Loucy (cell line): ENCODE results near the gene UBAC2.

Experiments
- EZH2phosphoT487 ChIP-seq: fragments of 200-600 bp; IDR thresholded peaks from 2 replicates; pipeline ENCODE4 v1.6.1; 2018; ENCODE audit warnings: antibody characterized with exemption, mild to moderate bottlenecking, moderate library complexity, borderline replicate concordance
- TF ChIP-seq, protein P1 (sequence below): fragments of 200-600 bp; sonication (generic); conservative IDR thresholded peaks from 2 replicates; pipeline ENCODE4 v1.5.1; 2014; ENCODE audit warnings: mild to moderate bottlenecking, antibody characterized with exemption, low read length

DNA sequence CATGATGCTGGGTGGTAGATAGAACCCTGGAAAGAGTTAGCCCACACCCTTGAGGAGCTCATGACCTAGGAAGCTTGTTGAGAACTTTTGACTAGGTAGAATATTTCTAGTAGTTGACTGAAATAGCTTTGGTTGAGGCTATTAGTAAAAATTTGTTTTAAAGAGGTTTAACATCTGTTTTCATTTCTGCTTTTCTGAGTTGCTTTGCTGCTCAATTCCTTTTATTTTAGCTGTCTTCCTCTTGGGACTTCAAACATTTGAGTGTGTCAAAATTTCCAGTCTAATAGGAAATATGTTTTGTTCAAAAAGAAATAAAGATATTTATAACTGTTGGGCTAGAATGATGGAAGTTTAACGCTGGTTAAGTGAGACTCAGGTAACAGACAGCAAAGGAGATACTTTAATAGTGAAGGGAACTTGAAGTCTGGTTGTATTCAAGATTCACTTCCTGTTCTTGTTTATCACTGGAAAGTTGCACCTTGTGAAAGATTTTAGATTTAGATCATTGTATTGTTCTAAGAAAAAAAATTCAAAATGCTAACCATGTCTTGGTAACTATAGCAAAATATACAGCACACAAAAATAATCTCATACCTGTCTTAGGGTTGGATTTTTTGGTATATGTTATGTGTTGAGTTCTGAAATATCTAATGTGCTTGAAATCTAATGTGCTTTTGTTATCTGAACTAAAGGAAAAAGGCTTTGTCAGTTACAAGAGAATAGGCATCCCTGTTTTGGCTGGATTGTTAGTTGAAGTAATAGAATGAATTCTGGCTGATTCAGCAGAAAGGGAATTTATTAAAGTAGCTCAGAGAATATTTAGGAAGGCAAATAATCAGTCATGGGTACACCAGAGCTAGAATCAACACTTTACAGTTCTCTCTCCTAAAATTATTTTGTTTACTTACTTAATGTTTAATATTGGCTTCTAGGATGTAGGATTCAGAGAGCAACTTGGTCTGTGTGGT, 81.9 kb downstream of the UBAC2 start:
- TF ChIP-seq, protein P1, sequence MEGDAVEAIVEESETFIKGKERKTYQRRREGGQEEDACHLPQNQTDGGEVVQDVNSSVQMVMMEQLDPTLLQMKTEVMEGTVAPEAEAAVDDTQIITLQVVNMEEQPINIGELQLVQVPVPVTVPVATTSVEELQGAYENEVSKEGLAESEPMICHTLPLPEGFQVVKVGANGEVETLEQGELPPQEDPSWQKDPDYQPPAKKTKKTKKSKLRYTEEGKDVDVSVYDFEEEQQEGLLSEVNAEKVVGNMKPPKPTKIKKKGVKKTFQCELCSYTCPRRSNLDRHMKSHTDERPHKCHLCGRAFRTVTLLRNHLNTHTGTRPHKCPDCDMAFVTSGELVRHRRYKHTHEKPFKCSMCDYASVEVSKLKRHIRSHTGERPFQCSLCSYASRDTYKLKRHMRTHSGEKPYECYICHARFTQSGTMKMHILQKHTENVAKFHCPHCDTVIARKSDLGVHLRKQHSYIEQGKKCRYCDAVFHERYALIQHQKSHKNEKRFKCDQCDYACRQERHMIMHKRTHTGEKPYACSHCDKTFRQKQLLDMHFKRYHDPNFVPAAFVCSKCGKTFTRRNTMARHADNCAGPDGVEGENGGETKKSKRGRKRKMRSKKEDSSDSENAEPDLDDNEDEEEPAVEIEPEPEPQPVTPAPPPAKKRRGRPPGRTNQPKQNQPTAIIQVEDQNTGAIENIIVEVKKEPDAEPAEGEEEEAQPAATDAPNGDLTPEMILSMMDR: no peak
- TF ChIP-seq EZH2phosphoT487: no peak
